ENCODE data around the gene ITCH. TPM values are rescaled to one million over a fixed set of nuclear protein-coding genes. Genes with fewer than 3 reads are reported as not detected.
A peak's percentile ranks its signal among the peaks of the same experiment; 100 is the strongest.

The ITCH gene
- total RNA-seq, 1 experiment from 2014 or later: 78.8 TPM

DNA sequence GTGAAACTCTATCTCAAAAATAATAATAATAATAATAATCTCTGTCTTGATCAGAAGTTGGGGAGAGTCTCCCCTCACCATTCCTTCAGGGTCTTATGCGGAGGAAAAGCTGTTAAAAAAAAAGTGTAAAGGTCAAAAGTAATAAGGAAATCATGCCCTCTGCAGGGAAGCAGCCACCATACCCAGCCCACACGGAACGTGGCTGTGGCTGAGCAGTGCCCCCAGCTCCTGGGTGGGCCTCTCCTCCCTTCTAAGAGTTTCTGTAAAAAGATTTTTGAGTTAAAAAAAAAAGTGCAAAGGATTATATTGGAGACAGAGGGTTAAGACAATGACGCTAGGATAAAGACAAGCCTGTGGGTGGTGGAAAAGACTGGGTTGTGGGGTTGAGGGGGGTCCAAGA, 29.3 kb upstream of the ITCH start (continued):
- TF ChIP-seq, protein P1, sequence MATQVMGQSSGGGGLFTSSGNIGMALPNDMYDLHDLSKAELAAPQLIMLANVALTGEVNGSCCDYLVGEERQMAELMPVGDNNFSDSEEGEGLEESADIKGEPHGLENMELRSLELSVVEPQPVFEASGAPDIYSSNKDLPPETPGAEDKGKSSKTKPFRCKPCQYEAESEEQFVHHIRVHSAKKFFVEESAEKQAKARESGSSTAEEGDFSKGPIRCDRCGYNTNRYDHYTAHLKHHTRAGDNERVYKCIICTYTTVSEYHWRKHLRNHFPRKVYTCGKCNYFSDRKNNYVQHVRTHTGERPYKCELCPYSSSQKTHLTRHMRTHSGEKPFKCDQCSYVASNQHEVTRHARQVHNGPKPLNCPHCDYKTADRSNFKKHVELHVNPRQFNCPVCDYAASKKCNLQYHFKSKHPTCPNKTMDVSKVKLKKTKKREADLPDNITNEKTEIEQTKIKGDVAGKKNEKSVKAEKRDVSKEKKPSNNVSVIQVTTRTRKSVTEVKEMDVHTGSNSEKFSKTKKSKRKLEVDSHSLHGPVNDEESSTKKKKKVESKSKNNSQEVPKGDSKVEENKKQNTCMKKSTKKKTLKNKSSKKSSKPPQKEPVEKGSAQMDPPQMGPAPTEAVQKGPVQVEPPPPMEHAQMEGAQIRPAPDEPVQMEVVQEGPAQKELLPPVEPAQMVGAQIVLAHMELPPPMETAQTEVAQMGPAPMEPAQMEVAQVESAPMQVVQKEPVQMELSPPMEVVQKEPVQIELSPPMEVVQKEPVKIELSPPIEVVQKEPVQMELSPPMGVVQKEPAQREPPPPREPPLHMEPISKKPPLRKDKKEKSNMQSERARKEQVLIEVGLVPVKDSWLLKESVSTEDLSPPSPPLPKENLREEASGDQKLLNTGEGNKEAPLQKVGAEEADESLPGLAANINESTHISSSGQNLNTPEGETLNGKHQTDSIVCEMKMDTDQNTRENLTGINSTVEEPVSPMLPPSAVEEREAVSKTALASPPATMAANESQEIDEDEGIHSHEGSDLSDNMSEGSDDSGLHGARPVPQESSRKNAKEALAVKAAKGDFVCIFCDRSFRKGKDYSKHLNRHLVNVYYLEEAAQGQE (IDR thresholded peaks at IDR 0.05; ENCODE audit: low read depth): no peak

- Histone ChIP-seq H4K20me1 (ENCODE audit: insufficient read depth) (no peaks in the 10 kb centered on the region), H3K9me3 (ENCODE audit: control insufficient read depth in 1 of 2, insufficient read depth in 1 of 2, low read depth in 1 of 2, low read length in 2 of 2) (no peaks in the 10 kb centered on the region), H3K27ac (ENCODE audit: low read depth, low read length) (peak overlapping the region; percentile 27; the same call in 1 of the 2 replicates), H3K9me2 (ENCODE audit: insufficient read depth) (no peaks in the 10 kb centered on the region), H3K27me3 (ENCODE audit: insufficient read depth, low read length) (no peaks in the 10 kb centered on the region), H3K4me2 (ENCODE audit: low read length) (peak overlapping the region; percentile 15), H2AFZ (ENCODE audit: low read depth, low read length, poor library complexity, severe bottlenecking) (peak overlapping the region; percentile 60), H3K4me3 (replicated peaks in 1 of 2; ENCODE audit: low read depth in 1 of 2, low read length in 2 of 2) (no peak overlapping the region), H3K9ac (ENCODE audit: low read length) (no peak overlapping the region), H3K4me1 (ENCODE audit: control insufficient read depth in 1 of 2, insufficient read depth in 2 of 2, low read length in 2 of 2) (peaks cover 17 to 29% of the 10 kb centered on the region in 2 experiments), H3K36me3 (ENCODE audit: control insufficient read depth in 1 of 2, insufficient read depth in 2 of 2, low read length in 2 of 2) (no peaks in the 10 kb centered on the region), H3K79me2 (ENCODE audit: insufficient read depth, low read length) (no peaks in the 10 kb centered on the region)
- ChIA-PET POLR2A (interaction anchor here (1.0 kb wide), 1 partner anchor 21 kb away, joined by 3 read pairs; no protein-coding TSS in a partner anchor), RAD21 (ENCODE audit: low non-redundant PET in 1 of 2, low total read pairs in 2 of 2, uncharacterized antibody in 2 of 2, unreplicated experiment in 2 of 2) (interaction anchor here in 1 of 2 experiments (0.8 kb wide), 1 partner anchor 22 kb away, joined by 3 read pairs; no protein-coding TSS in a partner anchor), CTCF (interaction anchor here (1.4 kb wide), 1 partner anchor 22 kb away, joined by 4 read pairs; no protein-coding TSS in a partner anchor)
- intact Hi-C loops (cut with micrococcal nuclease): no loop called here
- BruUV-seq (replicated peaks): no TSS peak
- ATAC-seq (peak; percentile 52), DNase-seq (ENCODE audit: low read depth, low spot score) (no peak)
- no peak for TF ChIP-seq CEBPB (IDR thresholded peaks at IDR 0.05; ENCODE audit: low read depth)
- TF ChIP-seq EGR1 (IDR thresholded peaks at IDR 0.05; ENCODE audit: low read depth): no peak
- TF ChIP-seq TCF7L2 (IDR thresholded peaks at IDR 0.05; ENCODE audit: borderline replicate concordance, extremely low read depth, insufficient read depth, insufficient read length): no peak
- no peak for TF ChIP-seq EZH2 (IDR thresholded peaks at IDR 0.05)
- TF ChIP-seq SRF (IDR thresholded peaks at IDR 0.05; ENCODE audit: low read depth): no peak
- TF ChIP-seq CTCF (IDR thresholded peaks at IDR 0.05 in 2 of 3, conservative IDR thresholded peaks at IDR 0.05 in 1 of 3; ENCODE audit: borderline replicate concordance in 1 of 3, insufficient read depth in 1 of 3, low read depth in 2 of 3, low read length in 2 of 3): no peak
- TF ChIP-seq ELF1 (IDR thresholded peaks at IDR 0.05; ENCODE audit: borderline replicate concordance, low read depth): no peak
- TF ChIP-seq, protein P2, sequence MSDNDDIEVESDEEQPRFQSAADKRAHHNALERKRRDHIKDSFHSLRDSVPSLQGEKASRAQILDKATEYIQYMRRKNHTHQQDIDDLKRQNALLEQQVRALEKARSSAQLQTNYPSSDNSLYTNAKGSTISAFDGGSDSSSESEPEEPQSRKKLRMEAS (IDR thresholded peaks at IDR 0.05): no peak
- TF ChIP-seq, protein P1 (IDR thresholded peaks at IDR 0.05; ENCODE audit: low read depth): no peak
- TF ChIP-seq YY1 (IDR thresholded peaks at IDR 0.05; ENCODE audit: extremely low read depth, insufficient replicate concordance, low read depth, low read length): no peak
- no peak for TF ChIP-seq RAD21 (IDR thresholded peaks at IDR 0.05; ENCODE audit: low read depth)
- no peak for TF ChIP-seq SIN3A (IDR thresholded peaks at IDR 0.05; ENCODE audit: low read depth)
- no peak for TF ChIP-seq ZFX (IDR thresholded peaks at IDR 0.05)
- TF ChIP-seq EZH2phosphoT487 (IDR thresholded peaks at IDR 0.05; ENCODE audit: borderline replicate concordance): no peak
Observed at GRCh38 chr20:34334654-34335407, 28.2 kb upstream of the ITCH start.
